PC-9 (cell line): ENCODE data around the gene ICE2.

ENCODE experiments used
- EZH2 ChIP-seq: fragments of 200-600 bp; sonication (generic); IDR thresholded peaks from 2 replicates; pipeline ENCODE4 v1.8.0; 2017; ENCODE audit warnings: antibody characterized with exemption, low read depth
- TF ChIP-seq, protein P1 (sequence below): fragments of 200-600 bp; sonication (generic); conservative IDR thresholded peaks from 2 replicates; pipeline ENCODE4 v1.6.1; 2017; ENCODE audit warnings: mixed run types, antibody characterized with exemption, mild to moderate bottlenecking, moderate library complexity

DNA sequence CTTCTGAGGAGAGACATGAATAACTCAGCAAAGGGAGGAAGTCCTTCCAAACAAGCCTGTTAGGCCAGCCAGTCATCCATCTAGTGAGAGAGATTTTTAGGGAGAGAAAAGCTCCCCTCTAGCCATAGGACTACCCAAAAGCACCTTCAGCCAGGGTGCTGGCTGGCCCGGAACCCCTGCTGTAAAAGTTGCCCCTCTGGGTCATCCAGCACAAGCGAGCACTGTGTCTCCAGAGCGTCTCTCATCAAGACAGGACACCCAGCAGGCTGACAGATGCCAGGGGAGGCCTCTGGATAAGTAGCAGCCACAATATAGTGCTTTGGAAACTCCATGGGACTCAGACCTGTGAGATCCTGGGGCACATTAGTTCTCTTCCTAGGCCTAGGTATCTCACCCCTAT is 105.6 kb downstream of the ICE2 start:
- TF ChIP-seq, protein P1, sequence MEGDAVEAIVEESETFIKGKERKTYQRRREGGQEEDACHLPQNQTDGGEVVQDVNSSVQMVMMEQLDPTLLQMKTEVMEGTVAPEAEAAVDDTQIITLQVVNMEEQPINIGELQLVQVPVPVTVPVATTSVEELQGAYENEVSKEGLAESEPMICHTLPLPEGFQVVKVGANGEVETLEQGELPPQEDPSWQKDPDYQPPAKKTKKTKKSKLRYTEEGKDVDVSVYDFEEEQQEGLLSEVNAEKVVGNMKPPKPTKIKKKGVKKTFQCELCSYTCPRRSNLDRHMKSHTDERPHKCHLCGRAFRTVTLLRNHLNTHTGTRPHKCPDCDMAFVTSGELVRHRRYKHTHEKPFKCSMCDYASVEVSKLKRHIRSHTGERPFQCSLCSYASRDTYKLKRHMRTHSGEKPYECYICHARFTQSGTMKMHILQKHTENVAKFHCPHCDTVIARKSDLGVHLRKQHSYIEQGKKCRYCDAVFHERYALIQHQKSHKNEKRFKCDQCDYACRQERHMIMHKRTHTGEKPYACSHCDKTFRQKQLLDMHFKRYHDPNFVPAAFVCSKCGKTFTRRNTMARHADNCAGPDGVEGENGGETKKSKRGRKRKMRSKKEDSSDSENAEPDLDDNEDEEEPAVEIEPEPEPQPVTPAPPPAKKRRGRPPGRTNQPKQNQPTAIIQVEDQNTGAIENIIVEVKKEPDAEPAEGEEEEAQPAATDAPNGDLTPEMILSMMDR = no peak
- TF ChIP-seq EZH2 = no peak
